HepG2 (cell line): ENCODE measurements around the gene ALG9. TPM values are rescaled to one million over a fixed set of nuclear protein-coding genes. Genes with fewer than 3 reads are reported as not detected.

ENCODE experiments used
- AHR ChIP-seq: IDR thresholded peaks from 2 replicates; pipeline ENCODE4 v1.6.1; 2018; ENCODE audit warnings: missing genetic modification reagents, missing compliant biosample characterization
- HOXA3 ChIP-seq: sonication (generic); formaldehyde crosslinking; IDR thresholded peaks from 2 replicates; pipeline ENCODE4 v1.5.0; 2020; ENCODE audit warnings: missing genetic modification reagents
- ISL2 ChIP-seq: sonication (generic); formaldehyde crosslinking; IDR thresholded peaks from 2 replicates; pipeline ENCODE4 v1.5.0; 2020; ENCODE audit warnings: missing genetic modification reagents
- KMT2A ChIP-seq: sonication (generic); formaldehyde crosslinking; IDR thresholded peaks from 2 replicates; pipeline ENCODE4 v1.4.0; 2020; ENCODE audit warnings: missing genetic modification reagents
- MLLT10 ChIP-seq: sonication (generic); formaldehyde crosslinking; IDR thresholded peaks from 2 replicates; pipeline ENCODE4 v1.4.0; 2020; ENCODE audit warnings: missing genetic modification reagents
- RFX3 ChIP-seq: IDR thresholded peaks from 2 replicates; pipeline ENCODE4 v1.6.1; 2016; ENCODE audit warnings: missing biosample characterization, missing genetic modification reagents
- SNRNP70 ChIP-seq: fragments of 200-400 bp; formaldehyde crosslinking; IDR thresholded peaks from 2 replicates; pipeline ENCODE4 v1.6.1; 2017; ENCODE audit warnings: mild to moderate bottlenecking, low read depth, low read length, moderate library complexity
- STAT5B ChIP-seq: sonication (generic); formaldehyde crosslinking; IDR thresholded peaks from 2 replicates; pipeline ENCODE4 v1.4.0; 2020; ENCODE audit warnings: missing genetic modification reagents
- ZEB1 ChIP-seq: IDR thresholded peaks from 2 replicates; pipeline ENCODE4 v1.6.1; 2012; ENCODE audit warnings: mild to moderate bottlenecking, low read depth, inconsistent platforms; ENCODE audit not compliant: insufficient replicate concordance
- polyA plus RNA-seq, 8 experiments: library from polyadenylated mRNA; depleted of rRNA in 3 of 8; stranded (reverse) in 7 of 8; unstranded in 1 of 8; fragments of >200 nt; fragmentation: Illumina TruSeq in 4 of 8; extraction: Trizol in 4 of 8; gene quantifications; 2 replicates each; pipeline versions ENCODE4 v1.2.1 to v1.2.3, GENCODE V29; 2011 to 2016; ENCODE audit warnings: low read depth in 4 of 8, missing spikeins in 1 of 8, mixed read lengths in 1 of 8; ENCODE audit not compliant: insufficient read depth in 1 of 8
- total RNA-seq, 5 experiments: library from RNA; depleted of rRNA; stranded (reverse); fragments of >200 nt; fragmentation: Illumina TruSeq; extraction: Trizol; gene quantifications; 2 replicates each; pipeline ENCODE4 v1.2.3, GENCODE V29; 2016; ENCODE audit warnings: low read depth in 1 of 5
- TF ChIP-seq, protein P1 (sequence below): sonication (generic); formaldehyde crosslinking; IDR thresholded peaks from 2 replicates; pipeline ENCODE4 v1.8.1; 2023; ENCODE audit warnings: mild to moderate bottlenecking, missing genetic modification reagents
- TF ChIP-seq, protein P2 (sequence below): sonication (generic); formaldehyde crosslinking; IDR thresholded peaks from 2 replicates; pipeline ENCODE4 v1.4.0; 2020; ENCODE audit warnings: missing genetic modification reagents
- TF ChIP-seq, protein P3 (sequence below): sonication (generic); formaldehyde crosslinking; IDR thresholded peaks from 2 replicates; pipeline ENCODE4 v1.4.0; 2020; ENCODE audit warnings: mild to moderate bottlenecking, missing genetic modification reagents
- TF ChIP-seq, protein P4 (sequence below): sonication (generic); formaldehyde crosslinking; IDR thresholded peaks from 2 replicates; pipeline ENCODE4 v1.8.1; 2023; ENCODE audit warnings: missing genetic modification reagents, inconsistent platforms, borderline replicate concordance
- TF ChIP-seq, protein P5 (sequence below): sonication (generic); formaldehyde crosslinking; IDR thresholded peaks from 2 replicates; pipeline ENCODE4 v1.5.1; 2020; ENCODE audit warnings: missing genetic modification reagents, mild to moderate bottlenecking, borderline replicate concordance

Gene ALG9
- total and polyA plus RNA-seq, 2 of the 13 experiments (the other 11 are each of a cell fraction or from before 2014, with no cell fraction given), result 39.4 to 40.6 TPM

DNA sequence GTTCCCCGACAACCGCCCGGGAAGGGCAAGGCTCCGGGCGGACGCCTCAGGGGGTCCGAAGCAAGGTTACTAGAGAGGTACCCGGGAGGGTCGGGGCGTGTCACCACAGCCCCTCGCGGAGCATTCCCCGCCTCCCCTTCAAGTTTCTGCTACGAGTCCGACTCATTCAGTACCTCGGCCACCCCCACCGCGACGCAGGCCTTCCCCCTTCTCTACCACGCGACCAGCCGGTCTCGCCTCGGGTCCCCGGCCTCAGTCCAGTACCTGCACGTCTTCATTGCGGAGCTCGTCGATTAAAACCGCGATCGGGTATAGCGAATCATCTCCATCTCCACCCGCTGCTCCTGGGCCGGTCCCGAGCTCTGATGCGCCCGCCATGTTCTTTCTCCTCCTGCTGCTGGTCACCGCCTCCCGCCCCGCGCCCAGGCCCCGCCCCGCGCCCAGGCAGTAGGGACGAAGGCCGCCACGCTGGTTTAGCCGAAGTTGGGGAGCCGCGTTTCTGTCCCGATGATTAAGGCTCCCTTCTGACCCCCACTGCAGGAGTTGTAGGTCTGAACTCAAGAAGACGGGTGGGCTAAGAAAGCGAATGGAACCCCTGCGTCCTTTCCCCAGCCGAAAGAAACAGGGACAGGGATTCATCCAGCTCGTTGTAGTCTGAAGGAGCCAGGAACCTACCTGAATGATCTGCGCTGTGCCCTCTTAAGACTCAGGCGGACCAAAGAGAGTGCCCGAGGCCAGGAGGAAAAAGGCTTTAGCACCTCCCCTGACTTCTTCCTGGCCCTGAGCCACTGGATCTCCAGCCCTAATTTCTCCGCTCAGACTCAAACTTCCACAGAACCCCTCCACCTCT lies 105.2 kb downstream of the ALG9 start, which contains the start of gene PPP2R1B (continued):
- TF ChIP-seq SNRNP70 (no peak), KMT2A (CRISPR knock-in tag) (peak; percentile 75; the same call in 1 of the 2 replicates), STAT5B (no peak), RFX3 (CRISPR knock-in tag) (no peak), HOXA3 (CRISPR knock-in tag) (peak; percentile 9), ISL2 (CRISPR knock-in tag) (peak; percentile 13; the same call in 1 of the 2 replicates), AHR (CRISPR knock-in tag) (no peak; the same call in 1 of the 2 replicates), ZEB1 (no peak), MLLT10 (CRISPR knock-in tag) (no peak)
- TF ChIP-seq, protein P1, sequence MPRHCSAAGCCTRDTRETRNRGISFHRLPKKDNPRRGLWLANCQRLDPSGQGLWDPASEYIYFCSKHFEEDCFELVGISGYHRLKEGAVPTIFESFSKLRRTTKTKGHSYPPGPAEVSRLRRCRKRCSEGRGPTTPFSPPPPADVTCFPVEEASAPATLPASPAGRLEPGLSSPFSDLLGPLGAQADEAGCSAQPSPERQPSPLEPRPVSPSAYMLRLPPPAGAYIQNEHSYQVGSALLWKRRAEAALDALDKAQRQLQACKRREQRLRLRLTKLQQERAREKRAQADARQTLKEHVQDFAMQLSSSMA (CRISPR knock-in tag), result 0 out of 2 replicates have a peak, but pooled peaks have one; percentile 58
- TF ChIP-seq, protein P2, sequence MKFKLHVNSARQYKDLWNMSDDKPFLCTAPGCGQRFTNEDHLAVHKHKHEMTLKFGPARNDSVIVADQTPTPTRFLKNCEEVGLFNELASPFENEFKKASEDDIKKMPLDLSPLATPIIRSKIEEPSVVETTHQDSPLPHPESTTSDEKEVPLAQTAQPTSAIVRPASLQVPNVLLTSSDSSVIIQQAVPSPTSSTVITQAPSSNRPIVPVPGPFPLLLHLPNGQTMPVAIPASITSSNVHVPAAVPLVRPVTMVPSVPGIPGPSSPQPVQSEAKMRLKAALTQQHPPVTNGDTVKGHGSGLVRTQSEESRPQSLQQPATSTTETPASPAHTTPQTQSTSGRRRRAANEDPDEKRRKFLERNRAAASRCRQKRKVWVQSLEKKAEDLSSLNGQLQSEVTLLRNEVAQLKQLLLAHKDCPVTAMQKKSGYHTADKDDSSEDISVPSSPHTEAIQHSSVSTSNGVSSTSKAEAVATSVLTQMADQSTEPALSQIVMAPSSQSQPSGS, result no peak
- TF ChIP-seq, protein P3, sequence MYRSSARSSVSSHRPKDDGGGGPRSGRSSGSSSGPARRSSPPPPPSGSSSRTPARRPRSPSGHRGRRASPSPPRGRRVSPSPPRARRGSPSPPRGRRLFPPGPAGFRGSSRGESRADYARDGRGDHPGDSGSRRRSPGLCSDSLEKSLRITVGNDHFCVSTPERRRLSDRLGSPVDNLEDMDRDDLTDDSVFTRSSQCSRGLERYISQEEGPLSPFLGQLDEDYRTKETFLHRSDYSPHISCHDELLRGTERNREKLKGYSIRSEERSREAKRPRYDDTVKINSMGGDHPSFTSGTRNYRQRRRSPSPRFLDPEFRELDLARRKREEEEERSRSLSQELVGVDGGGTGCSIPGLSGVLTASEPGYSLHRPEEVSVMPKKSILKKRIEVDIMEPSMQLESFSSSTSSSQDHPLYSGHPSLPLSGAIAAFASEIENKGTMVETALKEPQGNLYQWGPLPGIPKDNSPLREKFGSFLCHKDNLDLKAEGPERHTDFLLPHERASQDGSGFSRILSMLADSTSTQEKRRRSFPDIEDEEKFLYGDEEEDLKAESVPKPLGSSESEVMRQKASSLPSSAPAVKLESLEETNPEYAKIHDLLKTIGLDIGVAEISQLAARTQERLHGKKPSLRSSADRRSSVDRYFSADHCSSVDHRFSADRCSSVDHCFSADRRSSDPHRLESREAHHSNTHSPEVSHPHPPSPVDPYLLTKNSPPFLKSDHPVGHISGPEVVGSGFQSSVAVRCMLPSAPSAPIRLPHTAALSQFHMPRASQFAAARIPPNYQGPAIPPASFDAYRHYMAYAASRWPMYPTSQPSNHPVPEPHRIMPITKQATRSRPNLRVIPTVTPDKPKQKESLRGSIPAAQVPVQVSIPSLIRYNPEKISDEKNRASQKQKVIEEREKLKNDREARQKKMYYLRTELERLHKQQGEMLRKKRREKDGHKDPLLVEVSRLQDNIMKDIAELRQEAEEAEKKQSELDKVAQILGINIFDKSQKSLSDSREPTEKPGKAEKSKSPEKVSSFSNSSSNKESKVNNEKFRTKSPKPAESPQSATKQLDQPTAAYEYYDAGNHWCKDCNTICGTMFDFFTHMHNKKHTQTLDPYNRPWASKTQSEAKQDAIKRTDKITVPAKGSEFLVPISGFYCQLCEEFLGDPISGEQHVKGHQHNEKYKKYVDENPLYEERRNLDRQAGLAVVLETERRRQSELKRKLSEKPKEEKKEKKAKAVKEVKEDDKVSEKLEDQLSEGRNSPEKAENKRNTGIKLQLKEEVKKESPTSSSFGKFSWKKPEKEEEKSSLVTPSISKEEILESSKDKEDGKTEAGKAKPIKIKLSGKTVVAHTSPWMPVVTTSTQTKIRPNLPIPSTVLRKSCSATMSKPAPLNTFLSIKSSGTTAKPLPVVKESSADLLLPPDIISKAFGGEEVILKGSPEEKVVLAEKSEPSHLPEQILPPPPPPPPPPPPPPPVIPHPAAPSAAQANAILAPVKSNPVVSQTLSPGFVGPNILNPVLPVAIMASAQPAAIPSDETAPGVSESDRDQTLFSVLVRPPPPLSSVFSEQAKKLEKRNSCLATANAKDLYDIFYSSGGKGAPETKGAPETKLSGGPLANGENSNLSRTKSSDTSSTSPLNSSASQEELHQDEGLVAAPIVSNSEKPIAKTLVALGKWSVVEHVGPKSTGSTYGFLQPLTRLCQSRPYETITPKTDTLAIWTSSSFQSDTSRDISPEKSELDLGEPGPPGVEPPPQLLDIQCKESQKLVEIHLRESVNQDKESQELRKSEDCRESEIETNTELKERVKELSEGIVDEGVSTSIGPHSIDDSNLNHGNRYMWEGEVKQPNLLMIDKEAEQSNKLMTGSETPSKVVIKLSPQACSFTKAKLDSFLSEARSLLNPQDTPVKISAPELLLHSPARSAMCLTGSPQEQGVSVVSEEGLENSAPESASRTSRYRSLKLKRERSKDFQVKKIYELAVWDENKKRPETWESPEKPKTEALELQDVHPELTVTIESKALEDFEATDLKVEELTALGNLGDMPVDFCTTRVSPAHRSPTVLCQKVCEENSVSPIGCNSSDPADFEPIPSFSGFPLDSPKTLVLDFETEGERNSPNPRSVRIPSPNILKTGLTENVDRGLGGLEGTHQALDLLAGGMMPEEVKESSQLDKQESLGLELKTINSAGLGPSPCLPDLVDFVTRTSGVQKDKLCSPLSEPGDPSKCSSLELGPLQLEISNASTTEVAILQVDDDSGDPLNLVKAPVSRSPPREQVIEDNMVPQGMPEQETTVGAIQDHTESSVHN (CRISPR knock-in tag), result 0 out of 2 replicates have a peak, but pooled peaks have one; percentile 12
- TF ChIP-seq, protein P4, sequence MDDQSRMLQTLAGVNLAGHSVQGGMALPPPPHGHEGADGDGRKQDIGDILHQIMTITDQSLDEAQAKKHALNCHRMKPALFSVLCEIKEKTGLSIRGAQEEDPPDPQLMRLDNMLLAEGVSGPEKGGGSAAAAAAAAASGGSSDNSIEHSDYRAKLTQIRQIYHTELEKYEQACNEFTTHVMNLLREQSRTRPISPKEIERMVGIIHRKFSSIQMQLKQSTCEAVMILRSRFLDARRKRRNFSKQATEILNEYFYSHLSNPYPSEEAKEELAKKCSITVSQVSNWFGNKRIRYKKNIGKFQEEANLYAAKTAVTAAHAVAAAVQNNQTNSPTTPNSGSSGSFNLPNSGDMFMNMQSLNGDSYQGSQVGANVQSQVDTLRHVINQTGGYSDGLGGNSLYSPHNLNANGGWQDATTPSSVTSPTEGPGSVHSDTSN (CRISPR knock-in tag), result no peak
- TF ChIP-seq, protein P5, sequence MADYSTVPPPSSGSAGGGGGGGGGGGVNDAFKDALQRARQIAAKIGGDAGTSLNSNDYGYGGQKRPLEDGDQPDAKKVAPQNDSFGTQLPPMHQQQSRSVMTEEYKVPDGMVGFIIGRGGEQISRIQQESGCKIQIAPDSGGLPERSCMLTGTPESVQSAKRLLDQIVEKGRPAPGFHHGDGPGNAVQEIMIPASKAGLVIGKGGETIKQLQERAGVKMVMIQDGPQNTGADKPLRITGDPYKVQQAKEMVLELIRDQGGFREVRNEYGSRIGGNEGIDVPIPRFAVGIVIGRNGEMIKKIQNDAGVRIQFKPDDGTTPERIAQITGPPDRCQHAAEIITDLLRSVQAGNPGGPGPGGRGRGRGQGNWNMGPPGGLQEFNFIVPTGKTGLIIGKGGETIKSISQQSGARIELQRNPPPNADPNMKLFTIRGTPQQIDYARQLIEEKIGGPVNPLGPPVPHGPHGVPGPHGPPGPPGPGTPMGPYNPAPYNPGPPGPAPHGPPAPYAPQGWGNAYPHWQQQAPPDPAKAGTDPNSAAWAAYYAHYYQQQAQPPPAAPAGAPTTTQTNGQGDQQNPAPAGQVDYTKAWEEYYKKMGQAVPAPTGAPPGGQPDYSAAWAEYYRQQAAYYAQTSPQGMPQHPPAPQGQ (CRISPR knock-in tag), result 0 out of 2 replicates have a peak, but pooled peaks have one; percentile 75
